Tibial nerve (tissue), 4 donors: ENCODE results near the gene RAB5A. TPM values are rescaled to one million over a fixed set of nuclear protein-coding genes. Genes with fewer than 3 reads are reported as not detected.

Experiments
- DNase-seq, 2 donors: peaks; one replicate each; pipeline ENCODE4 v3.0.0-alpha.2; 2019; ENCODE audit warnings: low spot score in 2 of 2
- H3K27ac ChIP-seq, 4 donors: fragments of 200-600 bp; sonication (generic) in 3 of 4; one replicate each; pipeline ENCODE4 v1.5.1; 2017 to 2019; ENCODE audit warnings: mild to moderate bottlenecking in 1 of 4
- H3K27me3 ChIP-seq, 2 donors: fragments of 200-600 bp; sonication (generic) in 1 of 2; one replicate each; pipeline versions ENCODE4 v1.5.1 to v1.6.0; 2017 to 2019
- H3K36me3 ChIP-seq, 3 donors: fragments of 200-600 bp; sonication (generic); one replicate each; pipeline ENCODE4 v1.5.1; 2018 to 2019
- H3K4me1 ChIP-seq, 4 donors: fragments of 200-600 bp; sonication (generic) in 3 of 4; one replicate each; pipeline ENCODE4 v1.5.1; 2017 to 2019
- H3K4me3 ChIP-seq, 4 donors: fragments of 200-600 bp; sonication (generic) in 3 of 4; one replicate each; pipeline ENCODE4 v1.5.1; 2017 to 2019; ENCODE audit warnings: mild to moderate bottlenecking in 1 of 4, moderate library complexity in 1 of 4
- H3K9me3 ChIP-seq, 4 donors: fragments of 200-600 bp; sonication (generic) in 3 of 4; one replicate each; pipeline ENCODE4 v1.5.1; 2017 to 2019
- CTCF ChIP-seq, 5 experiments: fragments of 200-600 bp in 3 of 5; fragments of 450-650 bp in 2 of 5; sonication (generic) in 3 of 5; IDR thresholded peaks; one replicate each; pipeline ENCODE4 v1.5.1; 2016 to 2019; ENCODE audit warnings: antibody characterized with exemption in 5 of 5, mild to moderate bottlenecking in 3 of 5, moderate library complexity in 2 of 5
- EP300 ChIP-seq, 2 donors: sonication (generic); formaldehyde crosslinking; IDR thresholded peaks; one replicate each; pipeline ENCODE4 v1.6.1; 2017; ENCODE audit warnings: antibody characterized with exemption in 2 of 2, mild to moderate bottlenecking in 1 of 2
- POLR2A ChIP-seq, 2 donors: fragments of 450-650 bp; IDR thresholded peaks; one replicate each; pipeline ENCODE4 v1.6.1; 2017; ENCODE audit warnings: antibody characterized with exemption in 2 of 2, mild to moderate bottlenecking in 2 of 2, moderate library complexity in 2 of 2
- WGBS, 2 donors: methylation state at CpG; one replicate each; pipeline ENCODE4 v1.1.5; 2018; 5-methylcytosine and 5-hydroxymethylcytosine counted together
- total RNA-seq, 4 donors: library from RNA; depleted of rRNA; stranded (reverse); fragments of >200 nt; gene quantifications; one replicate each; pipeline ENCODE4 v1.1.0, GENCODE V29; 2016

Gene RAB5A
- total RNA-seq, 4 donors from 2014 or later, result 47.7 to 83.0 (median 53.2) TPM

GRCh38 chr3:19920401-19921080, 26.4 kb upstream of the RAB5A start:
- H3K4me1 ChIP-seq, result no peaks in the 10 kb centered on the region
- H3K27me3 ChIP-seq, result no peaks in the 10 kb centered on the region
- H3K36me3 ChIP-seq, result peaks cover 0 to 8% (median 0%) of the 10 kb centered on the region in 3 donors
- H3K4me3 ChIP-seq, result no peak overlapping the region
- no peak overlapping the region for H3K27ac ChIP-seq
- no peak for TF ChIP-seq EP300 (IDR thresholded peaks at IDR 0.05)
- TF ChIP-seq CTCF (IDR thresholded peaks at IDR 0.05), result no peak
- TF ChIP-seq POLR2A (IDR thresholded peaks at IDR 0.05), result no peak
- DNase-seq, result no peak
- no peaks in the 10 kb centered on the region for H3K9me3 ChIP-seq
- WGBS, 2 donors, result 61 to 81% methylated on average over 4 of the region's 4 CpGs

GRCh38 chr3:19931180-19931692, 15.7 kb upstream of the RAB5A start:
- WGBS, 2 donors, result 71% methylated on average over 2 of the region's 2 CpGs
- TF ChIP-seq POLR2A (IDR thresholded peaks at IDR 0.05) (no peak), EP300 (IDR thresholded peaks at IDR 0.05) (no peak), CTCF (IDR thresholded peaks at IDR 0.05) (no peak)
- no peaks in the 10 kb centered on the region for H3K9me3 ChIP-seq
- no peaks in the 10 kb centered on the region for H3K27me3 ChIP-seq
- no peak for DNase-seq
- H3K36me3 ChIP-seq, result no peaks in the 10 kb centered on the region
- no peaks in the 10 kb centered on the region for H3K4me1 ChIP-seq
- H3K27ac ChIP-seq, result no peak overlapping the region
- H3K4me3 ChIP-seq, result no peak overlapping the region

- no peaks in the 10 kb centered on the region for H3K9me3 ChIP-seq
- no peak overlapping the region for H3K4me3 ChIP-seq
- TF ChIP-seq POLR2A (IDR thresholded peaks at IDR 0.05) (no peak), CTCF (IDR thresholded peaks at IDR 0.05) (no peak)
- no peak for DNase-seq
- H3K4me1 ChIP-seq, result no peaks in the 10 kb centered on the region
- no peaks in the 10 kb centered on the region for H3K36me3 ChIP-seq
- WGBS, 2 donors, result 65 to 83% methylated on average over 1 of the region's 1 CpG
- H3K27ac ChIP-seq, result no peak overlapping the region
- no peaks in the 10 kb centered on the region for H3K27me3 ChIP-seq
These were observed 15.1 kb upstream of the RAB5A start for GRCh38 chr3:19931767-19932188.

DNA sequence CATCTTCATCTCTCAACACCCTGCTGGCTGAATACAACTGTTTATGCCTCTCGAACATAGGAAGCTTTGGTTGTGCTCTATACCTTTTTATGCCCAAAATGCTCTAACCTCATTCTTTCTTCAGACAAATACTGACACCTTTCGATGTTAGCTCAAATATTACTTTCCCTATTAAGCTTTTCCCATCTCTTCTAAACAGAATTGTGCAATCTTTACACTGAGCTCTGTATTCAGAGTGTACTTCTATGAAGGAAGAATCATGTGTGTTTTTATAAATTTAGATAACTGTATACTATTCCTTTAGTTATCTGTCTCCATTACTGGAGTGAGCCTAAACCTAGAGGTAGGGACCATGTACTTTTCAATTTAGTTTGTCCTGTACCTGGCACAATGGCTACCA, 14.5 kb upstream of the RAB5A start:
- 94 to 97% methylated on average over 2 of the region's 2 CpGs for WGBS, 2 donors
- Histone ChIP-seq H3K4me3 (no peak overlapping the region), H3K27me3 (no peaks in the 10 kb centered on the region), H3K36me3 (no peaks in the 10 kb centered on the region), H3K27ac (no peak overlapping the region), H3K4me1 (no peaks in the 10 kb centered on the region), H3K9me3 (no peaks in the 10 kb centered on the region)
- DNase-seq, result no peak
- TF ChIP-seq EP300 (IDR thresholded peaks at IDR 0.05) (no peak), POLR2A (IDR thresholded peaks at IDR 0.05) (no peak), CTCF (IDR thresholded peaks at IDR 0.05) (no peak)

DNA sequence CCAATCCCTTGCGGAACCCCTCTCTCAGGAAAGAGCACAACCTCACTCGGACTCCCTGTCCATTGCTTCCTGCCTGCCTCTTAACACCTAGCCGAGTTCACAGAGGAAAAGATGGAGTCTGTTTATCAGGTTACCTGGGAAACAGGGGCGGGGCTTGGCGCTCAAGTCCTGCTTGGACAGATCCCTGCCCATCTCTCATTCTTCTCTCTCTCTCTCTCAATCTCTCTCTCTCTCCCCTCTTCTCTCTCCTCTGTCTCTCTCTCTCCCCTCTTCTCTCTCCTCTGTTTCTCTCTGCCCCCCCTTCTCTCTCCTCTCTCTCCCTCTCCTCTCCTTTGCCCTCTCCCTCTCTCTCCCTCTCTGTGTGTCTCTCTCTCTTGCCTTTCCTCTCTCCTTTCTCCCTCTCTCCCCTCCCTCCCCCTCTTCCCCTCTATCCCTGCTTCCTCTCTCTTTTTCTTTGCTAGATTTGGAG, 12.8 kb upstream of the RAB5A start, which contains the start of gene EFHB:
Gene EFHB (minus strand): TSS at position 120 of the 469 bp plus-strand sequence. CDS start 199 bp downstream, outside the sequence.
- Histone ChIP-seq H3K4me3 (no peak within 1 kb of the TSS), H3K36me3 (no peaks in the 10 kb centered on the region), H3K9me3 (no peaks in the 10 kb centered on the region), H3K4me1 (no peaks in the 10 kb centered on the region), H3K27me3 (no peaks in the 10 kb centered on the region), H3K27ac (no peak within 1 kb of the TSS)
- TF ChIP-seq POLR2A (IDR thresholded peaks at IDR 0.05) (no peak), CTCF (IDR thresholded peaks at IDR 0.05) (no peak), EP300 (IDR thresholded peaks at IDR 0.05) (no peak)
- whole genome bisulfite sequencing, 2 donors, result 47 to 50% methylated on average over 5 of the region's 5 CpGs
- no peak for DNase-seq
